Osteocyte (in vitro differentiated cells): Measurements from ENCODE around the gene DOCK1. TPM values are rescaled to one million over a fixed set of nuclear protein-coding genes. Genes with fewer than 3 reads are reported as not detected.

ENCODE experiments used
- DNase-seq: peaks from one replicate; pipeline ENCODE4 v3.0.0; 2021; ENCODE audit warnings: mixed read lengths; ENCODE audit not compliant: unreplicated experiment; ENCODE audit errors: extremely low spot score
- H3K27ac Mint-ChIP-seq: one replicate; pipeline ENCODE4 v1.8.0; 2021; ENCODE audit warnings: mild to moderate bottlenecking, mixed read lengths; ENCODE audit not compliant: unreplicated experiment
- H3K27me3 Mint-ChIP-seq: one replicate; pipeline ENCODE4 v1.8.0; 2021; ENCODE audit warnings: mixed read lengths; ENCODE audit not compliant: unreplicated experiment
- H3K36me3 Mint-ChIP-seq: one replicate; pipeline ENCODE4 v1.8.0; 2021; ENCODE audit warnings: mixed read lengths; ENCODE audit not compliant: unreplicated experiment
- H3K4me1 Mint-ChIP-seq: one replicate; pipeline ENCODE4 v1.8.0; 2021; ENCODE audit warnings: mixed read lengths; ENCODE audit not compliant: unreplicated experiment
- H3K4me3 Mint-ChIP-seq: one replicate; pipeline ENCODE4 v1.8.0; 2021; ENCODE audit warnings: mild to moderate bottlenecking, moderate library complexity, mixed read lengths; ENCODE audit not compliant: unreplicated experiment
- H3K9me3 Mint-ChIP-seq: one replicate; pipeline ENCODE4 v1.8.0; 2021; ENCODE audit warnings: mixed read lengths; ENCODE audit not compliant: unreplicated experiment
- total RNA-seq: library from RNA; stranded (reverse); gene quantifications from 2 replicates; pipeline ENCODE4 v1.2.1, GENCODE V29; 2021
- TF ChIP-seq, protein P1 (sequence below): fragments of 200-600 bp; sonication (generic); IDR thresholded peaks from 2 replicates; pipeline ENCODE4 v1.5.0; 2021; ENCODE audit warnings: antibody characterized with exemption, mild to moderate bottlenecking, moderate library complexity

DOCK1 gene
- total RNA-seq, 1 donor from 2014 or later: 66.3 TPM

DNA sequence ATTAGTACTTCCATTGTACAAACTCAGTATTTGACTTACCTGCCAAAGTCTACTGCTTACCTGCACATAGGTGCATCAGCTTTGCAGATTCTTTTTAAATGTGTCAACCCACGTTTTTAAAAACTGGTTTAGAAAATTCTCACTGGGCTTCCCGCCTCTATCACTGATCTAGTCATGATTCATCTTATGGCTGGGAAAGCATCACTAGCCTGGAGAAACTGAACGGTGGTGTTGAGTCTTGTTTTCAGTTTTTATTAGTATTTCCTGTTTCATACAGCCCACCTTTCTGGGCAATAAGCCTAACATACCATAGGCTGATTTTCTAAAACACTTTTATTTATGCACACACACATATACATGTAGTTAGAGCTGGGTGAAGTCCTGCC, 19.7 kb downstream of the DOCK1 start:
- peaks cover 23% of the 10 kb centered on the region for H3K4me1 Mint-ChIP-seq
- DNase-seq: no peak
- H3K4me3 Mint-ChIP-seq: no peak overlapping the region
- TF ChIP-seq, protein P1, sequence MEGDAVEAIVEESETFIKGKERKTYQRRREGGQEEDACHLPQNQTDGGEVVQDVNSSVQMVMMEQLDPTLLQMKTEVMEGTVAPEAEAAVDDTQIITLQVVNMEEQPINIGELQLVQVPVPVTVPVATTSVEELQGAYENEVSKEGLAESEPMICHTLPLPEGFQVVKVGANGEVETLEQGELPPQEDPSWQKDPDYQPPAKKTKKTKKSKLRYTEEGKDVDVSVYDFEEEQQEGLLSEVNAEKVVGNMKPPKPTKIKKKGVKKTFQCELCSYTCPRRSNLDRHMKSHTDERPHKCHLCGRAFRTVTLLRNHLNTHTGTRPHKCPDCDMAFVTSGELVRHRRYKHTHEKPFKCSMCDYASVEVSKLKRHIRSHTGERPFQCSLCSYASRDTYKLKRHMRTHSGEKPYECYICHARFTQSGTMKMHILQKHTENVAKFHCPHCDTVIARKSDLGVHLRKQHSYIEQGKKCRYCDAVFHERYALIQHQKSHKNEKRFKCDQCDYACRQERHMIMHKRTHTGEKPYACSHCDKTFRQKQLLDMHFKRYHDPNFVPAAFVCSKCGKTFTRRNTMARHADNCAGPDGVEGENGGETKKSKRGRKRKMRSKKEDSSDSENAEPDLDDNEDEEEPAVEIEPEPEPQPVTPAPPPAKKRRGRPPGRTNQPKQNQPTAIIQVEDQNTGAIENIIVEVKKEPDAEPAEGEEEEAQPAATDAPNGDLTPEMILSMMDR: no peak
- no peaks in the 10 kb centered on the region for H3K9me3 Mint-ChIP-seq
- H3K27ac Mint-ChIP-seq: peak overlapping the region; percentile 62
- no peaks in the 10 kb centered on the region for H3K27me3 Mint-ChIP-seq
- H3K36me3 Mint-ChIP-seq: peaks cover 16% of the 10 kb centered on the region

DNA sequence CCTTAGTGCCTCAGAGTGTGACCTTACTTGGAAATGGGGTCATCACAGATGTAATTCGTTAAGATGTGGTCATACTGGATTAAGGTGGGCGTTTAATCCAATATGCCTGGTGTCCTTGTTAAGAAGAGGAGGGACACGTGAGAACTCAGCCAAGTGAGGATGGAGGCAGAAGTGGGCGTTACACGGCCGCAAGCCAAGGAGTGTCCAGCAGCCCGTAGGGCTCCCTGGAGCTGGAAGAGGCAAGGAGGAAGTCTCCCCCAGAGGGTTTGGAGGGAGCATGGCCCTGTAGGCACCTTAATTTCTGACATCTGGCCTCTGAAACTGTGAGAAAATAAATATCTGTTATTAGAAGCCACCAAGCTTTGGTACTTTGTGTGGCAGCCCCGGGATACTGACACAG, 21.3 kb downstream of the DOCK1 start:
- DNase-seq: no peak
- TF ChIP-seq, protein P1: no peak
- Mint-ChIP-seq H3K27ac (peak overlapping the region; percentile 8), H3K9me3 (no peaks in the 10 kb centered on the region), H3K36me3 (peaks cover 16% of the 10 kb centered on the region), H3K4me1 (peaks cover 38% of the 10 kb centered on the region), H3K4me3 (no peak overlapping the region), H3K27me3 (no peaks in the 10 kb centered on the region)

DNA sequence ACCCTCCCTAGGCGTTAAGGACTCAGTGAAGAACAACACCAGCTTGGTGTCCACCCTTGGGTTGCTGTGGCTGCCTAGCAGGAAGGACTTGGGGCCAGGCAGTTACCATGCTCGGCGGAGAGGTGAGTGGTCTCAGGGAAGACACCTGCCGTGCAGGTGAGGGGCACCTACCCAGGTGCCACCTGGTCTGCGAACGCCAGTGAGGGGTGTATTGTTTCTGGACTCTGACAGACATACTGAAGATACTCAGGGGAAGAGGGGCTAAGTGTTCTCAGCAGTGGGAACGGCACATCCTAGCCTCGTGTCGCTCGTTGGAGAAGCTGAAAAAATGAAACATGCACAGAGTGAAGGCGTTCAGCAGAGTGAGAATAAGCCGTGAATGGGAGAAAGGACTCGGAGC, 22.6 kb downstream of the DOCK1 start:
- Mint-ChIP-seq H3K9me3 (no peaks in the 10 kb centered on the region), H3K27me3 (no peaks in the 10 kb centered on the region), H3K4me1 (peaks cover 46% of the 10 kb centered on the region), H3K27ac (no peak overlapping the region), H3K36me3 (peaks cover 15% of the 10 kb centered on the region), H3K4me3 (no peak overlapping the region)
- DNase-seq: no peak
- TF ChIP-seq, protein P1: no peak

DNA sequence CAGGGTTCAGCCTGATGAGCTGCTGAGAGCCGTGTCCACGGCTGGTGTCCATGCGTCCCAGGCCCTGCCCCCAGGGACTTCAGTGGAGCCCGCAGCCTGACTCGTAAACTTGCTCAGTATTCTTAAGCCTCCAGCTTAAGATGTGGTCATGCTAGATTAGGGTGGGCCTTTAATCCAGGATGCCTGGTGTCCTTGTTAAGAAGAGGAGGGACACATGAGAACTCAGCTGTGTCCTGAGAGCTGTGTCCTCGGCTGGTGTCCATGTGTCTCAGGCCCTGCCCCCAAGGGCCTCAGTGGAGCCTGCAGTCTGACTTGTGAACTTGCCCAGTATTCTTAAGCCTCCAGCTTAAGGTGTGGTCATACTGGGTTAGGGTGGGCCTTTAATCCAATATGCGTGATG, 23.0 kb downstream of the DOCK1 start:
- DNase-seq: no peak
- Mint-ChIP-seq H3K9me3 (no peaks in the 10 kb centered on the region), H3K27me3 (no peaks in the 10 kb centered on the region), H3K4me1 (peaks cover 51% of the 10 kb centered on the region), H3K4me3 (no peak overlapping the region), H3K27ac (no peak overlapping the region), H3K36me3 (peaks cover 15% of the 10 kb centered on the region)
- TF ChIP-seq, protein P1: no peak

DNA sequence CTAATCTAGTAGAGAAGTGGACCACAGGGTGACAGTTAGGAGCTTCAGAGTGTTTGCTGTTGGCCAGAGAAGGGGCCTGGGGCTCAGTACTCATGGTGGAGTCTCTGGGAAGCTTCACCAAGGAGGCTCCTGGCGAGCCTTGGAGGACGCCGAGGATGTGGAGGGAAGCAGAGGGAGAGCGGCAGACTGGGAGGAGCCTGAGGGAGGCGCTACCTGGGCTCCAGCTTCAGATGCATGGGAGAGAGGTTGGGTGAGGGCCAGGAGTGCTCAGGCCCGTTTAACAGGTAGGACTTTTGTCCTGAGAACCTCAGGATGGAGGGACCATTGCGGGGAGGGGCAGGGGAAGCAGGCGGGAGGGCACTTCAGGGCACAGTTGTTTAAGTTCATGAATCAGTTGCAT, 24.2 kb downstream of the DOCK1 start:
- Mint-ChIP-seq H3K36me3 (peaks cover 15% of the 10 kb centered on the region), H3K27ac (peak overlapping the region; percentile 34), H3K9me3 (no peaks in the 10 kb centered on the region), H3K4me1 (peaks cover 52% of the 10 kb centered on the region), H3K27me3 (no peaks in the 10 kb centered on the region), H3K4me3 (no peak overlapping the region)
- no peak for DNase-seq
- TF ChIP-seq, protein P1: no peak
